HEK293T (cell line): Measurements from ENCODE around the gene APBA3.

ENCODE experiments used
- ARNT ChIP-seq: fragments of 450-650 bp; IDR thresholded peaks from 2 replicates; pipeline ENCODE4 v1.6.1; 2017; ENCODE audit warnings: mild to moderate bottlenecking
- BHLHE40 ChIP-seq: fragments of 450-650 bp; IDR thresholded peaks from 2 replicates; pipeline ENCODE4 v1.6.1; 2016; ENCODE audit warnings: mild to moderate bottlenecking, moderate library complexity, borderline replicate concordance
- FOXA1 ChIP-seq: fragments of 450-650 bp; IDR thresholded peaks from 2 replicates; pipeline ENCODE4 v1.6.1; 2016; ENCODE audit warnings: mild to moderate bottlenecking
- FOXM1 ChIP-seq: fragments of 450-650 bp; IDR thresholded peaks from 2 replicates; pipeline ENCODE4 v1.6.1; 2017; ENCODE audit warnings: mild to moderate bottlenecking, borderline replicate concordance
- L3MBTL2 ChIP-seq: fragments of 450-650 bp; conservative IDR thresholded peaks from 2 replicates; pipeline ENCODE4 v1.6.1; 2016; ENCODE audit warnings: mild to moderate bottlenecking
- SP1 ChIP-seq: fragments of 450-650 bp; IDR thresholded peaks from 2 replicates; pipeline ENCODE4 v1.6.1; 2017

DNA sequence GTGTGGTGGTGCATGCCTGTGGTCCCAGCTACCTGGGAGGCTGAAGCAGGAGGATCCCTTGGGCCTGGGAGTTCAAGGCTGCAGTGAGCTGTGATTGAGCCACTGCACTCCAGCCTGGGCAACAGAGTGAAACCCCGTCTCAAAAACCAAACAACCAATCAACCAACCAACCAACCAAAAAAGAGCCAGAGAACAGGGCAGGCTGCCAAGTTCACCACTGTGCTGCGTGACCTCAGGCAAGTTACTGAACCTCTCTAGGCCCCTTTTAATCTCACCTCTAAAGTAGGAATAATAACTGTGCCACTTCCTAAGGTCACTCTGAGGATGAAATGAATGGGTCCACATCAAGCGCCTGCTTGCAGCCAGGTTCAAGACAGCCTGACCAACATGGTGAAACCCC lies 36.4 kb downstream of the APBA3 start:
- TF ChIP-seq FOXM1, result no peak
- TF ChIP-seq ARNT, result no peak
- TF ChIP-seq FOXA1, result no peak
- TF ChIP-seq SP1, result no peak
- TF ChIP-seq BHLHE40, result no peak
- TF ChIP-seq L3MBTL2, result no peak
